Measurements from ENCODE around the gene ALX3. TPM values are rescaled to one million over a fixed set of nuclear protein-coding genes. Genes with fewer than 3 reads are reported as not detected.
A peak's percentile ranks its signal among the peaks of the same experiment; 100 is the strongest.

Gene ALX3
- total and polyA plus RNA-seq, 2 of the 4 experiments (the other 2 are of a cell fraction), result not detected

GRCh38 chr1:110033421-110033820, 37.1 kb downstream of the ALX3 start:
- no peaks in the 10 kb centered on the region for H3K9me3 ChIP-seq (ENCODE audit: control insufficient read depth, insufficient read depth, low read length)
- no peak for ATAC-seq (ENCODE audit: low read depth)
- no peak overlapping the region for H3K14ac ChIP-seq (replicated peaks; ENCODE audit: low read depth, low read length)
- peak overlapping the region; percentile 70 for H4K5ac ChIP-seq (ENCODE audit: low read depth, low read length)
- no peak overlapping the region for H3K9ac ChIP-seq (ENCODE audit: low read depth, low read length)
- peaks cover 2% of the 10 kb centered on the region; the same call in 1 of the 2 replicates for H3K4me1 ChIP-seq (ENCODE audit: control insufficient read depth, insufficient read depth, low read length)
- no peak for TF ChIP-seq FOS (IDR thresholded peaks at IDR 0.05; ENCODE audit: low read depth, low read length)
- no peak for TF ChIP-seq ELK1 (IDR thresholded peaks at IDR 0.05; ENCODE audit: borderline replicate concordance, low read depth, low read length)
- TF ChIP-seq BHLHE40 (IDR thresholded peaks at IDR 0.05; ENCODE audit: low read depth, low read length), result no peak
- TF ChIP-seq RCOR1 (IDR thresholded peaks at IDR 0.05; ENCODE audit: insufficient replicate concordance, low read length), result no peak
- no peak for TF ChIP-seq MAZ (IDR thresholded peaks at IDR 0.05; ENCODE audit: borderline replicate concordance, low read depth, low read length)
- TF ChIP-seq RAD21 (IDR thresholded peaks at IDR 0.05; ENCODE audit: low read length), result no peak
- no peak for TF ChIP-seq POLR2A (IDR thresholded peaks at IDR 0.05; ENCODE audit: low read depth, low read length)
- TF ChIP-seq USF2 (IDR thresholded peaks at IDR 0.05; ENCODE audit: low read depth, low read length), result no peak
- TF ChIP-seq NFE2L2 (IDR thresholded peaks at IDR 0.05; ENCODE audit: low read depth, low read length), result no peak
- TF ChIP-seq CEBPB (IDR thresholded peaks at IDR 0.05; ENCODE audit: low read depth, low read length), result no peak
- no peak for TF ChIP-seq MAFK (IDR thresholded peaks at IDR 0.05; ENCODE audit: low read depth, low read length)
- no peak for TF ChIP-seq RFX5 (IDR thresholded peaks at IDR 0.05; ENCODE audit: low read depth, low read length)
- no peak for TF ChIP-seq CHD1 (IDR thresholded peaks at IDR 0.05; ENCODE audit: low read depth, low read length)
- TF ChIP-seq CTCF (conservative IDR thresholded peaks at IDR 0.05; ENCODE audit: low read depth, low read length), result no peak
- TF ChIP-seq MXI1 (IDR thresholded peaks at IDR 0.05; ENCODE audit: borderline replicate concordance, low read depth, low read length), result no peak
- no peak for TF ChIP-seq SMC3 (IDR thresholded peaks at IDR 0.05; ENCODE audit: low read depth, low read length)
- intact Hi-C loops (cut with micrococcal nuclease), result loop anchor here (5.0 kb wide), 1 partner anchor 429 kb away; no protein-coding TSS in a partner anchor
- H4K91ac ChIP-seq (ENCODE audit: insufficient read depth, low read depth, low read length), result no peak overlapping the region
- in situ Hi-C loops (cut with MboI; ENCODE audit: low sequenced_read_pairs), result no loop called here
- peaks cover 8% of the 10 kb centered on the region for H3K9me1 ChIP-seq (ENCODE audit: insufficient read depth, low read length)
- no TSS peak for BruUV-seq (replicated peaks)
- H2BK20ac ChIP-seq (ENCODE audit: low read depth, low read length), result no peak overlapping the region
- H2BK15ac ChIP-seq (ENCODE audit: low read depth, low read length), result no peak overlapping the region
- ChIA-PET POLR2A (ENCODE audit: unreplicated experiment) (no interaction called here), CTCF (no interaction called here)
- H3K27me3 ChIP-seq (ENCODE audit: control insufficient read depth, insufficient read depth, low read length), result no peaks in the 10 kb centered on the region
- peak overlapping the region; percentile 59 to 94 for H4K8ac ChIP-seq (ENCODE audit: low read depth in 2 of 2, low read length in 2 of 2)
- no peak overlapping the region for H2AFZ ChIP-seq (replicated peaks; ENCODE audit: low read length, poor library complexity)
- H3K27ac ChIP-seq (ENCODE audit: insufficient read depth, low read length), result no peak overlapping the region
- WGBS, 2 experiments (ENCODE audit: extremely low coverage in 2 of 2, insufficient read length in 1 of 2), result no CpG with 5 or more reads among the region's 5 CpGs
- H3K4me2 ChIP-seq (ENCODE audit: low read depth, low read length), result no peak overlapping the region
- no peak overlapping the region for H3K23ac ChIP-seq (ENCODE audit: low read depth, low read length)
- H2AK5ac ChIP-seq (ENCODE audit: low read depth, low read length), result no peak overlapping the region
- H3K18ac ChIP-seq (ENCODE audit: low read depth, low read length), result no peak overlapping the region
- H2BK5ac ChIP-seq (ENCODE audit: low read depth, low read length, poor library complexity, severe bottlenecking), result no peak overlapping the region
- no peak overlapping the region for H3K56ac ChIP-seq (ENCODE audit: extremely low read depth, insufficient read depth, low read length)
- peaks cover 14% of the 10 kb centered on the region for H4K20me1 ChIP-seq (ENCODE audit: insufficient read depth, low read length)
- H3K4ac ChIP-seq (ENCODE audit: low read depth, low read length), result no peak overlapping the region
- no peak overlapping the region for H3K4me3 ChIP-seq (ENCODE audit: insufficient read depth, low read depth, low read length)
- no peak overlapping the region for H2AK9ac ChIP-seq (replicated peaks; ENCODE audit: low read depth, low read length, poor library complexity)
- H2BK120ac ChIP-seq (ENCODE audit: low read depth, low read length), result no peak overlapping the region
- H3K79me1 ChIP-seq (ENCODE audit: low read depth in 1 of 2, low read length in 2 of 2), result peaks cover 17 to 32% of the 10 kb centered on the region in 2 experiments
- no peak for DNase-seq
- dilution Hi-C loops (cut with HindIII; ENCODE audit: low sequenced_read_pairs, unreplicated experiment), result no loop called here
- H3K36me3 ChIP-seq (ENCODE audit: control insufficient read depth, insufficient read depth, low read length), result peaks cover 5% of the 10 kb centered on the region
